Motor neuron (in vitro differentiated cells): ENCODE data around the gene CLEC2A. TPM values are rescaled to one million over a fixed set of nuclear protein-coding genes. Genes with fewer than 3 reads are reported as not detected.

Source experiments
- ATAC-seq, 8 experiments: fragments of 200-7000 bp; cut with Tn5 transposase; replicated peaks in 6 of 8; 2 replicates each; pipeline ENCODE4 v1.8.0; 2021; ENCODE audit warnings: mild to moderate bottlenecking in 8 of 8, moderate library complexity in 8 of 8
- H3K27ac ChIP-seq, 2 donors: fragments of 250-450 bp; sonication (Bioruptor Pico); 2 replicates each; pipeline ENCODE4 v1.9.0; 2021; ENCODE audit warnings: antibody characterized with exemption in 2 of 2, mild to moderate bottlenecking in 2 of 2, moderate library complexity in 1 of 2
- H3K4me1 ChIP-seq, 2 donors: fragments of 250-450 bp; sonication (Bioruptor Pico); replicated peaks in 1 of 2; 2 replicates each; pipeline ENCODE4 v1.6.1; 2021; ENCODE audit warnings: antibody characterized with exemption in 2 of 2, mild to moderate bottlenecking in 2 of 2, moderate library complexity in 1 of 2
- H3K4me3 ChIP-seq, 5 donors: fragments of 250-450 bp; sonication (Bioruptor Pico); 2 replicates each; pipeline ENCODE4 v1.9.0; 2021; ENCODE audit warnings: antibody characterized with exemption in 5 of 5, mild to moderate bottlenecking in 5 of 5, moderate library complexity in 4 of 5
- WGBS, 10 experiments: fragments of 450-650 bp; shearing (Covaris generic); methylation state at CpG; one replicate each; pipeline ENCODE4 v1.0.0; 2022; 5-methylcytosine and 5-hydroxymethylcytosine counted together
- in situ Hi-C, 9 experiments: fragments of 400-800 bp; cut with MboI; loops; one replicate each; pipeline ENCODE4 v1.15.0; 2021; ENCODE audit warnings: low sequenced_read_pairs in 9 of 9, low pct_unique_long_range_greater_than_20kb in 2 of 9; ENCODE audit not compliant: unreplicated experiment in 9 of 9
- total RNA-seq, 8 experiments: library from RNA; unstranded; fragments of 300-600 nt; gene quantifications; 2 replicates each; pipeline versions ENCODE4 v1.2.3 to v1.2.4, GENCODE V29; 2022

The CLEC2A gene
- total RNA-seq, 8 experiments from 2014 or later = 0.38 to 36.7 (median 0.85) TPM; not detected in 5

DNA sequence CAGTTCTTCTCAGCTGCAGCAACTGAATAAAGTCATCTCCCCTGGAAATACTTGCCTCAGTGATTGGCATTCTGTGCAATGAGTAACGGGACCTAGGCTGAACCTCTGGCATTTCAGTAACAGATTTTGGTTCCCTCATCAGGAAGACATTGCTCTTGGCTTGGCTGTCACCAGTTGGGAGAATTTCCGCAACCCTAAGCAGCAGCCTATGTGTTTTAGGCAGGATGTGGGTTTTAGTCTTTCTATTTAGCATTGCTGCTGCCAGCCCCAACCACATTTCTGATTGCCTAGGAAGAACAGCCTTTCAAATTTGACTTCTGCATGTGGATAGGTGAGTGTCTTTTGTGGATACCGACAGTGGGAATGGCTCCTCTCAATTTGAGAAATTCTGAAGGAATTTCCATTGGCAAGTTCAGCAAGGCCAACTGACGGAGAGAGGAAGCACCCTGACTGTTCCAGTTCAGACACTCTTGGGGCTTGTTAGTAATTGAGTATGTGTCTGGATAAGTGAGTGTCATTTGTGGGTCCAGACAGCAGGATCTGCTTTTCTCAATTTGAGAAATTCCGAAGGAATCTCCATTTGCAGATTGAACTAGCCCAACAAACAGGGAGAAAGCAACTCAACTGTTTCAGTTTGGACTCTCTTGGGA is 19.0 kb upstream of the CLEC2A start:
- Histone ChIP-seq H3K4me3 (no peak overlapping the region), H3K27ac (no peak overlapping the region), H3K4me1 (no peaks in the 10 kb centered on the region)
- in situ Hi-C loops = no loop called here
- WGBS, 10 experiments = 5 to 93% (median 60%) methylated on average over 1 to 3 of the region's 5 CpGs; no CpG with 5 or more reads in 2 of the 10 experiments
- no peak for ATAC-seq

- ATAC-seq = no peak
- Histone ChIP-seq H3K27ac (no peak overlapping the region), H3K4me1 (no peaks in the 10 kb centered on the region), H3K4me3 (no peak overlapping the region)
- in situ Hi-C loops = loop anchor here in 3 of 9 experiments (25.0 kb wide), 2 partner anchors 136 to 189 kb away; partner anchors contain the start of gene CLEC7A (in 2 of the 3)
- 24 to 100% (median 77%) methylated on average over 2 to 3 of the region's 3 CpGs for WGBS, 10 experiments
Observed at GRCh38 chr12:9948606-9949296, 16.6 kb upstream of the CLEC2A start.

- Histone ChIP-seq H3K4me3 (no peak overlapping the region), H3K4me1 (no peaks in the 10 kb centered on the region), H3K27ac (no peak overlapping the region)
- 0 to 100% (median 85%) methylated on average over 1 to 2 of the region's 3 CpGs; no CpG with 5 or more reads in 3 of the 10 experiments for WGBS, 10 experiments
- ATAC-seq = no peak
- in situ Hi-C loops = loop anchor here in 3 of 9 experiments (25.0 kb wide), 2 partner anchors 135 to 190 kb away; partner anchors contain the start of gene CLEC7A (in 2 of the 3)
Observed at GRCh38 chr12:9947674-9948073, 15.5 kb upstream of the CLEC2A start.

GRCh38 chr12:9944391-9944790 is 12.2 kb upstream of the CLEC2A start:
- WGBS, 10 experiments = 40 to 100% (median 82%) methylated on average over 1 to 2 of the region's 2 CpGs
- H3K27ac ChIP-seq = no peak overlapping the region

DNA sequence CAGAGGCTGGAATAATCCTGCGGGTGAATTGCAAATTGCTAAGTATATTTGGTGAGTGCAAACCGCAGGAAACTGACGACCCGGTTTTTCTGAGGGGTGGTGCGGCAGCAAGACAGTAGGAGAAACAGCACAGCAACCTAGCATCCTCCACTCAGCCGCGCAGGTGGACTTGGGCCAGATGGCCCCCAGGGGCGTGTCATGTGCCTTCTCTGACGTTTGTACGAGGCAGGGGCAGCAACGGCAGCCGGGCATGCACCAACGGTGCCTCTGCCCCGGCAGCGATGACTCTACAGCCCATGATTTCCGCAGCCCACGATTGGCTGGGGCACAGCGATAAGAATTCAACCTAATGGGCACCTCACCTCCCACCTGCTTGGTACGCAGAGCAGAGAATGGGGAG is 11.1 kb upstream of the CLEC2A start:
- in situ Hi-C loops = loop anchor here in 3 of 9 experiments (25.0 kb wide), 2 partner anchors 131 to 194 kb away; partner anchors contain the start of gene CLEC7A (in 2 of the 3)
- no peak for ATAC-seq
- 55 to 100% (median 80%) methylated on average over 1 to 4 of the region's 19 CpGs; no CpG with 5 or more reads in 2 of the 10 experiments for WGBS, 10 experiments
- Histone ChIP-seq H3K27ac (no peak overlapping the region), H3K4me3 (no peak overlapping the region), H3K4me1 (no peaks in the 10 kb centered on the region)

More at GRCh38 chr12:9944391-9944790, 12.2 kb upstream of the CLEC2A start:
- Histone ChIP-seq H3K4me1 (no peaks in the 10 kb centered on the region), H3K4me3 (no peak overlapping the region)
- no peak for ATAC-seq
- in situ Hi-C loops = loop anchor here in 3 of 9 experiments (25.0 kb wide), 2 partner anchors 132 to 193 kb away; partner anchors contain the start of gene CLEC7A (in 2 of the 3)

DNA sequence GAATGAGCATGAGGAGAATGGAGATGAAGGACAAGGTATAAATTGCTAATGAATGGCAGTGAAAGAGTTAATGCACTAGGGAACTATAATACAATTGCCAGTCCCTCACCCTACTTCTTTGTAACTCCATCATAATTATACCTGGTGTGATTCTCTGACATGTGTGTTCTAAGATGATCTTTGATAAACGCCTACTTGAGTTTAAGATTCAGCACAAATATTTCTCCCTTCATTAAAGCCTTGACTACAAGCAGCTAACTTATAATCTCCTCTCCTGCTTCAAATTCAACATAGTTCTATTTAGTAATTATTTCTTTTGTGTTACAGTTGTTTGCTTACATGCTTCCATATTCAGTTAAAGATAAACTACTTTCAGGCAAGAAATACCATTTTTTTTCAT is 9.7 kb upstream of the CLEC2A start:
- in situ Hi-C loops = loop anchor here in 3 of 9 experiments (25.0 kb wide), 2 partner anchors 130 to 195 kb away; partner anchors contain the start of gene CLEC7A (in 2 of the 3)
- Histone ChIP-seq H3K4me3 (no peak overlapping the region), H3K27ac (no peak overlapping the region), H3K4me1 (no peaks in the 10 kb centered on the region)
- ATAC-seq = no peak
- 80 to 100% (median 86%) methylated on average over 1 of the region's 1 CpG; no CpG with 5 or more reads in 5 of the 10 experiments for WGBS, 10 experiments

DNA sequence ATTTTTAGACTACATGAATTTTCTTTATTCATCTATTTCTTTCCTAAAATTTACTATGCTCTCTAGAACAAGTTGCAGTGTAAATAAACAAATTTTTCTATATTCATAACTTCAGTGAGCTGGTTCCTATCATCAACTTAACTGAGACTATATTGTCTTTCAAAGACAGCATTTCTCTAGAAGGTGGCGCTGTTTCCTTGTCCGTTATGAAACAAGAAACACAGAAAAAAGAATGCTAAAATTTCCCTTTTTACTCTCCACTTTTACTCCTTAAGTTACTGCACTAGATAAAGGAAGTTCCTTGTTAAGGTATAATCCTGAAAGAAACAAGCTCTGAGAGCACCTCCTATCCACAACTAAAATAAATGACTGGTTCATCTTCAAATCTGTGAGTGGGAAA is 8.2 kb upstream of the CLEC2A start:
- Histone ChIP-seq H3K27ac (no peak overlapping the region), H3K4me3 (no peak overlapping the region), H3K4me1 (no peaks in the 10 kb centered on the region)
- in situ Hi-C loops = loop anchor here in 3 of 9 experiments (25.0 kb wide), 2 partner anchors 128 to 197 kb away; partner anchors contain the start of gene CLEC7A (in 2 of the 3)
- ATAC-seq = no peak
- 15 to 85% (median 55%) methylated on average over 2 of the region's 2 CpGs for WGBS, 10 experiments

DNA sequence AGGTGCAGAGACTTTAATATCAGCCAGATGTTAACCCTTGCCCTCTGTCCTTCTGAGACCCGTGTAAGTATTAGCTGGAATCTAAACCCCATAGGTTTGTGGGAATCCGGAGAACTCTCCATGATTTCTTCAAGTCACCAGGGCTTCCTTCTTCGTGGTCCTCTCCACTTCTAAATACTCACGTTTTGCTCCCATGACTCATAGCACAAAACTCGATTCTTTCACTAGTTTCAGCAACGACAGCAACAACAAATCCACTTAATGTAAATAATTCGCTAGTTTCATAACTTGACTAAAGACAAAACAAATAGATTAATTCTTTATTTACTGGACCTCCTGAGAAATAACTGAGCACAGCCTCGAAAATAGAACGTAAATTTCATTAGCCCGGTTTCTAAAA is 4.4 kb upstream of the CLEC2A start:
- in situ Hi-C loops = loop anchor here in 3 of 9 experiments (25.0 kb wide), 2 partner anchors 124 to 201 kb away; partner anchors contain the start of gene CLEC7A (in 2 of the 3)
- Histone ChIP-seq H3K4me3 (no peak overlapping the region), H3K4me1 (no peaks in the 10 kb centered on the region), H3K27ac (no peak overlapping the region)
- no peak for ATAC-seq
- 36 to 94% (median 89%) methylated on average over 1 to 10 of the region's 10 CpGs; no CpG with 5 or more reads in 1 of the 10 experiments for WGBS, 10 experiments

GRCh38 chr12:9935026-9935425 is 2.9 kb upstream of the CLEC2A start:
- H3K27ac ChIP-seq = no peak overlapping the region
- ATAC-seq = no peak
- 60 to 100% (median 88%) methylated on average over 1 to 2 of the region's 2 CpGs; no CpG with 5 or more reads in 1 of the 10 experiments for WGBS, 10 experiments
- H3K4me3 ChIP-seq = no peak overlapping the region
- H3K4me1 ChIP-seq = no peaks in the 10 kb centered on the region
- in situ Hi-C loops = loop anchor here in 3 of 9 experiments (25.0 kb wide), 2 partner anchors 123 to 202 kb away; partner anchors contain the start of gene CLEC7A (in 2 of the 3)

DNA sequence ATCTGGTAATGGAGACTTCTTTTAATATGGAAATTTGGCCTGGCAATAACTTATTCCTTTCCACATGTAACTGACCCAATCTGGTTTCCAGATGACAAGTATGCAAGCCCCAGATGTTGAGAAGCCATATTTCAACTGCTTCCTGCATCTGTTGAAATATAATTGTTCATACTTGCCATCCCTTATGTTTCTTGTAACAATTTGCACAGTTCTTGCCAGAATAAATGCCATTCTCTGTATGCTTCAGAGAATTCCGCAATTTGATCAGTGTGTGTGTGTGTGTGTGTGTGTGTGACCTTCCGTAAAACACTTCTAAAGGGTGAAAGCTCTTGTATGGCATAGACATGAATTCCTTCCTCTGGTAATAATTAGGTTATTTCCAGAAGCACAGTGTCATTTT is 1.8 kb upstream of the CLEC2A start:
- 0 to 100% (median 100%) methylated on average over 1 to 2 of the region's 2 CpGs; no CpG with 5 or more reads in 4 of the 10 experiments for WGBS, 10 experiments
- in situ Hi-C loops = loop anchor here in 3 of 9 experiments (25.0 kb wide), 2 partner anchors 122 to 203 kb away; partner anchors contain the start of gene CLEC7A (in 2 of the 3)
- peak in 3 of 8 experiments; percentile 77 to 83 (median 78) for ATAC-seq
- H3K4me1 ChIP-seq = no peaks in the 10 kb centered on the region
- H3K4me3 ChIP-seq = no peak overlapping the region
- H3K27ac ChIP-seq = no peak overlapping the region

DNA sequence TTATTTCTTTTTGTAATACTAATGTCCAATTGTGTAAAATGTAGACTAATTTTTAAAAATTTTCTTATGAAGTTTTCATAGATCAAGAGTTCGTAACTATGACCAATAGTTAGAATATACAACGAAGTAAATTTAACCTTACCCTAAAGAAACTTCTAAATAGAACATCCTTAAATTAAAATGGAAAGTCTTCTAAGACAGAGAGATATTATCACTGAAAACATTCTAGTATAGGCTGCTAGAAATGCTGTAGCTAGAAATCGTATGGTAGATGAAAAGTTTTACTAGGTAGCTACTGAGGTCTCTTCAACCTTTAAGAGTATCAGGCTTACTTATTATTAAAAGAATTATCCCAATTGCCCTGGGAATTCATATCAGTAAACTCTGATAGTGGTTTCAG is 925 bp downstream of the CLEC2A start:
- no peak overlapping the region for H3K27ac ChIP-seq
- in situ Hi-C loops = loop anchor here in 3 of 9 experiments (25.0 kb wide), 2 partner anchors 119 to 206 kb away; partner anchors contain the start of gene CLEC7A (in 2 of the 3)
- ATAC-seq = no peak
- no peak overlapping the region for H3K4me3 ChIP-seq
- no peaks in the 10 kb centered on the region for H3K4me1 ChIP-seq
- 0 to 88% (median 81%) methylated on average over 2 to 3 of the region's 3 CpGs for WGBS, 10 experiments

DNA sequence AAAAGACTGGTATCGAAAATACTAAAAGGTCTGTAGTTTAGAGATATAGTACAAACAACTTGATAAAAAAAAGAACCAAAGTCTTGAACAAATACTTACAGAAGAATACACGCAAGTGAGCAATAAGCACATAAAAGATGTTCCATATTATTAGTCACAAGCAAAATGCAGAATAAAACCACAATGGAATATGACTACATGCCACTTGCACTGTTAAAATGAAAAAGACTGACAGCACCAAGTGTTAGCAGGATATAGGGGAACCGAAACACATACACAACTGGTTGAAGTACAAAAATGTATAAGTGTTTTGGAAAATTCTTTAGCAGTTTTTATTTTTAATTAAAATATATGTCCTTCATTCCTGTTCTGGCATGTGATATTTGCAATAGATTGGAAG is 3.6 kb downstream of the CLEC2A start:
- no peak overlapping the region for H3K4me3 ChIP-seq
- no peaks in the 10 kb centered on the region for H3K4me1 ChIP-seq
- 1 to 96% (median 80%) methylated on average over 2 to 3 of the region's 3 CpGs for WGBS, 10 experiments
- no peak overlapping the region for H3K27ac ChIP-seq
- ATAC-seq = peak in 1 of 8 experiments; percentile 31
- in situ Hi-C loops = loop anchor here in 3 of 9 experiments (25.0 kb wide), 2 partner anchors 116 to 209 kb away; partner anchors contain the start of gene CLEC7A (in 2 of the 3)
